Stomach (tissue), 4 donors: ENCODE results near the gene SPEF1.

Source experiments
- CTCF ChIP-seq, 7 experiments: fragments of 450-650 bp in 4 of 7; fragments of 200-600 bp in 3 of 7; sonication (generic) in 3 of 7; IDR thresholded peaks; one replicate each; pipeline ENCODE4 v1.5.1; 2016 to 2019; ENCODE audit warnings: antibody characterized with exemption in 7 of 7, control low read depth in 2 of 7, mild to moderate bottlenecking in 1 of 7
- POLR2A ChIP-seq, 4 donors: fragments of 450-650 bp; IDR thresholded peaks; one replicate each; pipeline ENCODE4 v1.6.1; 2016; ENCODE audit warnings: antibody characterized with exemption in 4 of 4, control low read depth in 2 of 4, mild to moderate bottlenecking in 1 of 4, moderate library complexity in 1 of 4
- POLR2AphosphoS5 ChIP-seq, 3 donors: sonication (generic); formaldehyde crosslinking; IDR thresholded peaks; one replicate each; pipeline ENCODE4 v1.6.1; 2016; ENCODE audit warnings: antibody characterized with exemption in 3 of 3

DNA sequence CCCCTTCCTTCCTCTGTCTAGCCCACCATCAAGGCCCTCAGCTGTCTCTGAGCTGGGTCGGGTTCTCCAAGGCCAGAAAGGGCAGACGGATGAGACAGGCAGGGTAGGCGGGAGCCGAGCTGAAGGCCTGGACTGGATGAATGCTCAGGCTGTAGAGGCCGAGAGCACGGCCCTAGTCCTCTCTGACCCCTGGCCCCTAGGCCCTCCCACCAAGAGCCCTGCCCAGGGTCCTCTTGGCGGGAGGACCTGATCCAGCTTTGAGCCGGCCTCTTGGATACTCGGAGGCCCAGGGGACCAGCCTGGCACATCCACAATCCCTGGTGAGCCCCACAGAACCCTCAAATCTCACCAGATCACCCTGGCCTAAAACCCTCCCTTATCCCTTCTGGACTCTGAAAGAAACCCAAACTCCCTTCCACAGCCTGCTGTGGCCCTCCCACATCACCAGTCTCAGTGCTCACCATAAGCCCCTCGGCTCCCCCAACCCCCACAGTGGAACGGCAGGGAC is 21.9 kb downstream of the SPEF1 start:
- TF ChIP-seq CTCF (IDR thresholded peaks at IDR 0.05): no peak
- no peak for TF ChIP-seq POLR2AphosphoS5 (IDR thresholded peaks at IDR 0.05)
- no peak for TF ChIP-seq POLR2A (IDR thresholded peaks at IDR 0.05)
